ENCODE data around the gene ENPEP. TPM values are rescaled to one million over a fixed set of nuclear protein-coding genes. Genes with fewer than 3 reads are reported as not detected.

ENPEP gene
- total and polyA plus RNA-seq, 9 of the 15 experiments (the other 6 are each of a cell fraction or from before 2014, with no cell fraction given), result 0.01 TPM; not detected in 7

- Histone ChIP-seq H3K36me3 (ENCODE audit: control insufficient read depth, insufficient read depth, low read length) (no peaks in the 10 kb centered on the region), H3K27me3 (ENCODE audit: control insufficient read depth in 2 of 2, insufficient read depth in 2 of 2, low read length in 2 of 2) (no peaks in the 10 kb centered on the region), H3K9me1 (ENCODE audit: control insufficient read depth, insufficient read depth, low read length) (no peaks in the 10 kb centered on the region), H3K4me3 (no peak overlapping the region), H3K9me3 (replicated peaks; ENCODE audit: control insufficient read depth, insufficient read depth, low read depth, low read length) (no peaks in the 10 kb centered on the region), H3K4me2 (ENCODE audit: insufficient read depth, low read length) (no peak overlapping the region), H4K20me1 (replicated peaks; ENCODE audit: control insufficient read depth, insufficient read depth, low read length) (no peaks in the 10 kb centered on the region), H2AFZ (ENCODE audit: low read depth, low read length) (no peak overlapping the region), H3K4me1 (replicated peaks in 1 of 2; ENCODE audit: control insufficient read depth in 2 of 2, insufficient read depth in 2 of 2, low read length in 2 of 2) (no peaks in the 10 kb centered on the region), H3K79me2 (ENCODE audit: control insufficient read depth, insufficient read depth, low read length) (no peaks in the 10 kb centered on the region), H3K9ac (ENCODE audit: insufficient read depth in 1 of 2, low read depth in 2 of 2, low read length in 2 of 2) (no peak overlapping the region), H3K27ac (ENCODE audit: extremely low read depth, low read depth, low read length) (no peak overlapping the region)
- POLR2A ChIA-PET, result no interaction called here
- intact Hi-C loops (cut with micrococcal nuclease), result no loop called here
- no peak for ATAC-seq
- CTCF ChIA-PET (ENCODE audit: low intra/inter-chr PET ratio), result no interaction called here
- no TSS peak for BruUV-seq (replicated peaks)
- no peak for DNase-seq (ENCODE audit: extremely low read depth in 1 of 4, low spot score in 3 of 4)
- in situ Hi-C loops (cut with MboI), result no loop called here
- FAIRE-seq, result no peak
- no peak for TF ChIP-seq ZFP91 (CRISPR knock-in tag; IDR thresholded peaks at IDR 0.05)
- TF ChIP-seq ZNF175 (CRISPR knock-in tag; IDR thresholded peaks at IDR 0.05; ENCODE audit: low read depth), result no peak
- no peak for TF ChIP-seq ZNF436 (CRISPR knock-in tag; IDR thresholded peaks at IDR 0.05)
- TF ChIP-seq ZBTB40 (IDR thresholded peaks at IDR 0.05), result no peak
- TF ChIP-seq ZBTB40 (CRISPR knock-in tag; IDR thresholded peaks at IDR 0.05), result no peak
- no peak for TF ChIP-seq SMARCC2 (IDR thresholded peaks at IDR 0.05; ENCODE audit: low read depth)
- TF ChIP-seq RHOXF2B (CRISPR knock-in tag; conservative IDR thresholded peaks at IDR 0.05), result no peak
- no peak for TF ChIP-seq E2F1 (CRISPR knock-in tag; IDR thresholded peaks at IDR 0.05)
- no peak for TF ChIP-seq CHAMP1 (IDR thresholded peaks at IDR 0.05)
These were observed 68.6 kb downstream of the ENPEP start for GRCh38 chr4:110544594-110544993.

Measured in K562 (cell line).